Osteocyte (in vitro differentiated cells): ENCODE data around the gene DISP2. TPM values are rescaled to one million over a fixed set of nuclear protein-coding genes. Genes with fewer than 3 reads are reported as not detected.
A peak's percentile ranks its signal among the peaks of the same experiment; 100 is the strongest.

Source experiments
- DNase-seq: peaks from one replicate; pipeline ENCODE4 v3.0.0; 2021; ENCODE audit warnings: mixed read lengths; ENCODE audit not compliant: unreplicated experiment; ENCODE audit errors: extremely low spot score
- H3K27ac Mint-ChIP-seq: one replicate; pipeline ENCODE4 v1.8.0; 2021; ENCODE audit warnings: mild to moderate bottlenecking, mixed read lengths; ENCODE audit not compliant: unreplicated experiment
- H3K27me3 Mint-ChIP-seq: one replicate; pipeline ENCODE4 v1.8.0; 2021; ENCODE audit warnings: mixed read lengths; ENCODE audit not compliant: unreplicated experiment
- H3K36me3 Mint-ChIP-seq: one replicate; pipeline ENCODE4 v1.8.0; 2021; ENCODE audit warnings: mixed read lengths; ENCODE audit not compliant: unreplicated experiment
- H3K4me1 Mint-ChIP-seq: one replicate; pipeline ENCODE4 v1.8.0; 2021; ENCODE audit warnings: mixed read lengths; ENCODE audit not compliant: unreplicated experiment
- H3K4me3 Mint-ChIP-seq: one replicate; pipeline ENCODE4 v1.8.0; 2021; ENCODE audit warnings: mild to moderate bottlenecking, moderate library complexity, mixed read lengths; ENCODE audit not compliant: unreplicated experiment
- H3K9me3 Mint-ChIP-seq: one replicate; pipeline ENCODE4 v1.8.0; 2021; ENCODE audit warnings: mixed read lengths; ENCODE audit not compliant: unreplicated experiment
- CTCF ChIP-seq: fragments of 200-600 bp; sonication (generic); IDR thresholded peaks from 2 replicates; pipeline ENCODE4 v1.5.0; 2021; ENCODE audit warnings: antibody characterized with exemption, mild to moderate bottlenecking, moderate library complexity
- total RNA-seq: library from RNA; stranded (reverse); gene quantifications from 2 replicates; pipeline ENCODE4 v1.2.1, GENCODE V29; 2021

The DISP2 gene
- total RNA-seq, 1 donor from 2014 or later: 1.5 TPM

GRCh38 chr15:40332113-40332781 lies 25.8 kb upstream of the DISP2 start:
- Mint-ChIP-seq H3K27ac (peak overlapping the region; percentile 52), H3K36me3 (peaks cover 3% of the 10 kb centered on the region), H3K4me1 (peaks cover 83% of the 10 kb centered on the region), H3K4me3 (no peak overlapping the region), H3K9me3 (no peaks in the 10 kb centered on the region), H3K27me3 (no peaks in the 10 kb centered on the region)
- TF ChIP-seq CTCF: no peak
- no peak for DNase-seq

GRCh38 chr15:40333922-40334492 lies 24.0 kb upstream of the DISP2 start:
- H3K27ac Mint-ChIP-seq: peak overlapping the region; percentile 89
- no peaks in the 10 kb centered on the region for H3K9me3 Mint-ChIP-seq
- no peak for TF ChIP-seq CTCF
- H3K4me3 Mint-ChIP-seq: peak overlapping the region; percentile 0
- DNase-seq: no peak
- peaks cover 80% of the 10 kb centered on the region for H3K4me1 Mint-ChIP-seq
- peaks cover 3% of the 10 kb centered on the region for H3K36me3 Mint-ChIP-seq
- no peaks in the 10 kb centered on the region for H3K27me3 Mint-ChIP-seq

GRCh38 chr15:40334541-40334940 lies 23.5 kb upstream of the DISP2 start:
- Mint-ChIP-seq H3K4me1 (peaks cover 80% of the 10 kb centered on the region), H3K27me3 (no peaks in the 10 kb centered on the region), H3K27ac (peak overlapping the region; percentile 89), H3K36me3 (peaks cover 3% of the 10 kb centered on the region), H3K9me3 (no peaks in the 10 kb centered on the region), H3K4me3 (no peak overlapping the region)
- no peak for DNase-seq
- TF ChIP-seq CTCF: no peak

GRCh38 chr15:40334941-40335795 lies 22.9 kb upstream of the DISP2 start:
- Mint-ChIP-seq H3K27ac (peak overlapping the region; percentile 89), H3K4me3 (no peak overlapping the region), H3K9me3 (no peaks in the 10 kb centered on the region), H3K27me3 (no peaks in the 10 kb centered on the region), H3K36me3 (peaks cover 3% of the 10 kb centered on the region), H3K4me1 (peaks cover 80% of the 10 kb centered on the region)
- no peak for TF ChIP-seq CTCF
- no peak for DNase-seq
